HEK293T (cell line): ENCODE measurements around the gene MYO5B.

Experiments used
- FOXK2 ChIP-seq: fragments of 450-650 bp; IDR thresholded peaks from 2 replicates; pipeline ENCODE4 v1.6.1; 2016; ENCODE audit warnings: mild to moderate bottlenecking
- SUZ12 ChIP-seq: fragments of 450-650 bp; IDR thresholded peaks from 2 replicates; pipeline ENCODE4 v1.6.1; 2016; ENCODE audit warnings: mild to moderate bottlenecking
- TARDBP ChIP-seq: fragments of 450-650 bp; IDR thresholded peaks from 2 replicates; pipeline ENCODE4 v1.6.1; 2016

GRCh38 chr18:49811151-49811938, 383.6 kb downstream of the MYO5B start:
- TF ChIP-seq SUZ12 (no peak), FOXK2 (no peak), TARDBP (no peak)
